Nephron (organoid): ENCODE data around the gene LRRC71.

Source experiments
- H3K27ac Mint-ChIP-seq, 3 experiments: 2 replicates each; pipeline ENCODE4 v1.8.0; 2020; ENCODE audit warnings: mixed read lengths in 3 of 3, mild to moderate bottlenecking in 2 of 3, moderate library complexity in 1 of 3
- H3K27me3 Mint-ChIP-seq: 2 replicates; pipeline ENCODE4 v1.8.0; 2021; ENCODE audit warnings: low read depth, mild to moderate bottlenecking, moderate library complexity, mixed read lengths
- H3K36me3 Mint-ChIP-seq: 2 replicates; pipeline ENCODE4 v1.8.0; 2020; ENCODE audit warnings: low read depth, mixed read lengths
- H3K4me1 Mint-ChIP-seq: 2 replicates; pipeline ENCODE4 v1.8.0; 2020; ENCODE audit warnings: mixed read lengths
- H3K4me3 Mint-ChIP-seq, 3 experiments: 2 replicates each; pipeline ENCODE4 v1.8.0; 2020; ENCODE audit warnings: mild to moderate bottlenecking in 3 of 3, mixed read lengths in 3 of 3, moderate library complexity in 2 of 3
- H3K9me3 Mint-ChIP-seq: 2 replicates; pipeline ENCODE4 v1.8.0; 2020; ENCODE audit warnings: mixed read lengths
- CTCF ChIP-seq, 3 experiments: fragments of 200-600 bp; sonication (generic); IDR thresholded peaks; one replicate each; pipeline ENCODE4 v1.5.0; 2021; ENCODE audit warnings: antibody characterized with exemption in 3 of 3; ENCODE audit not compliant: unreplicated experiment in 3 of 3

LRRC71 gene

GRCh38 chr1:156882543-156882942, 37.9 kb upstream of the LRRC71 start:
- Mint-ChIP-seq H3K4me3 (no peak overlapping the region), H3K36me3 (no peaks in the 10 kb centered on the region), H3K27ac (peak overlapping the region in 2 of 3 experiments; percentile 17 to 19), H3K27me3 (peaks cover 44% of the 10 kb centered on the region), H3K4me1 (peaks cover 49% of the 10 kb centered on the region), H3K9me3 (no peaks in the 10 kb centered on the region)
- TF ChIP-seq CTCF (IDR thresholded peaks at IDR 0.05; ENCODE audit: unreplicated experiment in 3 of 3) = no peak

GRCh38 chr1:156883919-156884318, 36.5 kb upstream of the LRRC71 start:
- Mint-ChIP-seq H3K4me3 (no peak overlapping the region), H3K4me1 (peaks cover 53% of the 10 kb centered on the region), H3K27ac (peak overlapping the region in 1 of 3 experiments; percentile 17), H3K36me3 (no peaks in the 10 kb centered on the region), H3K27me3 (peaks cover 36% of the 10 kb centered on the region), H3K9me3 (no peaks in the 10 kb centered on the region)
- TF ChIP-seq CTCF (IDR thresholded peaks at IDR 0.05; ENCODE audit: unreplicated experiment in 3 of 3) = no peak

GRCh38 chr1:156884560-156885184, 35.8 kb upstream of the LRRC71 start:
- Mint-ChIP-seq H3K4me1 (peaks cover 57% of the 10 kb centered on the region), H3K4me3 (peak overlapping the region in 1 of 3 experiments; percentile 1), H3K27ac (peak overlapping the region in 2 of 3 experiments; percentile 54 to 68), H3K9me3 (no peaks in the 10 kb centered on the region), H3K36me3 (no peaks in the 10 kb centered on the region), H3K27me3 (peaks cover 32% of the 10 kb centered on the region)
- TF ChIP-seq CTCF (IDR thresholded peaks at IDR 0.05; ENCODE audit: unreplicated experiment in 3 of 3) = no peak

- no peaks in the 10 kb centered on the region for H3K36me3 Mint-ChIP-seq
- no peak for TF ChIP-seq CTCF (IDR thresholded peaks at IDR 0.05; ENCODE audit: unreplicated experiment in 3 of 3)
- H3K27ac Mint-ChIP-seq = peak overlapping the region in 2 of 3 experiments; percentile 25 to 68
- no peak overlapping the region for H3K4me3 Mint-ChIP-seq
- no peaks in the 10 kb centered on the region for H3K9me3 Mint-ChIP-seq
- H3K4me1 Mint-ChIP-seq = peaks cover 63% of the 10 kb centered on the region
- peaks cover 37% of the 10 kb centered on the region for H3K27me3 Mint-ChIP-seq
Observed at GRCh38 chr1:156885314-156885713, 35.1 kb upstream of the LRRC71 start.

- H3K36me3 Mint-ChIP-seq = no peaks in the 10 kb centered on the region
- H3K27ac Mint-ChIP-seq = peak overlapping the region; percentile 58 to 89 (median 75)
- H3K9me3 Mint-ChIP-seq = no peaks in the 10 kb centered on the region
- peak overlapping the region in 1 of 3 experiments; percentile 3 for H3K4me3 Mint-ChIP-seq
- H3K4me1 Mint-ChIP-seq = peaks cover 62% of the 10 kb centered on the region
- no peak for TF ChIP-seq CTCF (IDR thresholded peaks at IDR 0.05; ENCODE audit: unreplicated experiment in 3 of 3)
- peaks cover 38% of the 10 kb centered on the region for H3K27me3 Mint-ChIP-seq
Observed at GRCh38 chr1:156885880-156886355, 34.5 kb upstream of the LRRC71 start.
